Ovary (tissue), 9 donors: Measurements from ENCODE around the gene TAAR9. TPM values are rescaled to one million over a fixed set of nuclear protein-coding genes. Genes with fewer than 3 reads are reported as not detected.

Source experiments
- DNase-seq, 5 donors: peaks; one replicate each; pipeline ENCODE4 v3.0.0-alpha.2; 2019 to 2020
- H3K27ac ChIP-seq, 2 donors: fragments of 200-600 bp; one replicate each; pipeline versions ENCODE4 v1.5.1 to v1.8.0; 2019 to 2022
- H3K27me3 ChIP-seq: fragments of 200-600 bp; one replicate; pipeline ENCODE4 v1.8.0; 2022
- H3K36me3 ChIP-seq: fragments of 200-600 bp; sonication (generic); one replicate; pipeline ENCODE4 v1.5.1; 2019
- H3K4me1 ChIP-seq: one replicate; pipeline ENCODE4 v1.8.1; 2013; ENCODE audit warnings: mild to moderate bottlenecking, moderate library complexity; ENCODE audit not compliant: insufficient read depth
- H3K4me3 ChIP-seq: fragments of 200-600 bp; sonication (generic); one replicate; pipeline ENCODE4 v1.5.1; 2017
- H3K9me3 ChIP-seq, 2 donors: fragments of 200-600 bp in 1 of 2; sonication (generic) in 1 of 2; one replicate each; pipeline versions ENCODE4 v1.5.1 to v1.8.1; 2013 to 2019; ENCODE audit warnings: mild to moderate bottlenecking in 1 of 2, moderate library complexity in 1 of 2
- EP300 ChIP-seq: sonication (generic); formaldehyde crosslinking; IDR thresholded peaks from one replicate; pipeline ENCODE4 v1.6.1; 2017; ENCODE audit warnings: antibody characterized with exemption
- POLR2A ChIP-seq: fragments of 450-650 bp; IDR thresholded peaks from one replicate; pipeline ENCODE4 v1.6.1; 2017; ENCODE audit warnings: antibody characterized with exemption, mild to moderate bottlenecking, moderate library complexity
- WGBS, 3 donors: extraction: QIAGEN DNeasy Blood & Tissue Kit in 1 of 3; methylation state at CpG; one replicate each; pipeline versions ENCODE4 v1.1.5 to v1.1.7; 2013 to 2017; 5-methylcytosine and 5-hydroxymethylcytosine counted together
- intact Hi-C, 4 donors: fragments of 100-400 bp; cut with DNase I; formaldehyde crosslinking; loops; one replicate each; pipeline versions ENCODE4 v1.11.0 to v1.15.1; 2022 to 2023
- polyA plus RNA-seq, 2 donors: library from polyadenylated mRNA; stranded (reverse); fragments of 200-250 nt in 1 of 2; fragments of 350-450 nt in 1 of 2; fragmentation: Illumina TruSeq in 1 of 2; extraction: RNeasy Lipid Tissue Mini Kit (QIAGEN cat#74804) in 1 of 2; gene quantifications; one replicate each; pipeline ENCODE4 v1.2.3, GENCODE V29; 2013 to 2014
- total RNA-seq, 7 donors: library from RNA; depleted of rRNA in 2 of 7; stranded (reverse); fragments of >200 nt in 2 of 7; fragmentation: NEBNext Ultra II Directional in 3 of 7; extraction: Animal tissue kit (Norgen Biotek cat#: 25700) in 3 of 7; gene quantifications; one replicate each; pipeline versions ENCODE4 v1.1.0 to v1.2.4, GENCODE V29; 2016 to 2023
- TF ChIP-seq, protein P1 (sequence below), 3 donors: fragments of 450-650 bp in 2 of 3; fragments of 200-600 bp in 1 of 3; IDR thresholded peaks; one replicate each; pipeline versions ENCODE4 v1.5.1 to v1.8.0; 2016 to 2022; ENCODE audit warnings: antibody characterized with exemption in 3 of 3, mild to moderate bottlenecking in 1 of 3
- donor health status: DM: no; HTN: no; CAD: no; lungs with moderate emphysema.
- donor health status: DM: no; HTN: no; CAD: no.
- donor health status: Bipolar disorder and iron deficiency.
- donor health status: DM: yes; HTN: yes; CAD: no.
- donor health status: DM: no; HTN: no; CAD: no.
- donor health status: DM: yes; HTN: yes; CAD: no.

The TAAR9 gene
- total and polyA plus RNA-seq, 9 donors = not detected

DNA sequence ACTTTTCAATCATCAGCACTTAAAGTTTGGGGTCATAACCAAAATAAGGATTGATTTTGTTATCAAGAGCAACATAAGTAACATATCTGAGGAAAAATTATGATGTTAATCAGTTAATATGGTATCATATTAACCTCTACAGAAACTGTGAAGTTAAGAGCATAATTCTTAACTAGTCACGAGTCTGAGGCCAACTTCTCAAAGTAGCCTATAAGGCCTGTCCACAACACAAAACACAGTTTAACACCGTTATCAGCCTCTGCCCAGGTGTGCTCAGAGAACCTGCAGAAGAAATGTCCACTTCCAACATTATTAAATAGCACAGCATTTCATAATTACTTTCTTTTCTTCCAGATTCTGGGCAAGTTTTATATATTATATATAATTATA is 26.3 kb upstream of the TAAR9 start:
- H3K36me3 ChIP-seq = no peaks in the 10 kb centered on the region
- peak overlapping the region; percentile 72 for H3K4me3 ChIP-seq
- DNase-seq = no peak
- H3K27ac ChIP-seq = no peak overlapping the region
- peaks cover 5% of the 10 kb centered on the region for H3K4me1 ChIP-seq
- intact Hi-C loops = no loop called here
- TF ChIP-seq, protein P1, sequence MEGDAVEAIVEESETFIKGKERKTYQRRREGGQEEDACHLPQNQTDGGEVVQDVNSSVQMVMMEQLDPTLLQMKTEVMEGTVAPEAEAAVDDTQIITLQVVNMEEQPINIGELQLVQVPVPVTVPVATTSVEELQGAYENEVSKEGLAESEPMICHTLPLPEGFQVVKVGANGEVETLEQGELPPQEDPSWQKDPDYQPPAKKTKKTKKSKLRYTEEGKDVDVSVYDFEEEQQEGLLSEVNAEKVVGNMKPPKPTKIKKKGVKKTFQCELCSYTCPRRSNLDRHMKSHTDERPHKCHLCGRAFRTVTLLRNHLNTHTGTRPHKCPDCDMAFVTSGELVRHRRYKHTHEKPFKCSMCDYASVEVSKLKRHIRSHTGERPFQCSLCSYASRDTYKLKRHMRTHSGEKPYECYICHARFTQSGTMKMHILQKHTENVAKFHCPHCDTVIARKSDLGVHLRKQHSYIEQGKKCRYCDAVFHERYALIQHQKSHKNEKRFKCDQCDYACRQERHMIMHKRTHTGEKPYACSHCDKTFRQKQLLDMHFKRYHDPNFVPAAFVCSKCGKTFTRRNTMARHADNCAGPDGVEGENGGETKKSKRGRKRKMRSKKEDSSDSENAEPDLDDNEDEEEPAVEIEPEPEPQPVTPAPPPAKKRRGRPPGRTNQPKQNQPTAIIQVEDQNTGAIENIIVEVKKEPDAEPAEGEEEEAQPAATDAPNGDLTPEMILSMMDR (IDR thresholded peaks at IDR 0.05) = no peak
- 18 to 31% (median 22%) methylated on average over 2 of the region's 2 CpGs for WGBS, 3 donors
- no peaks in the 10 kb centered on the region for H3K27me3 ChIP-seq
- H3K9me3 ChIP-seq = no peaks in the 10 kb centered on the region

DNA sequence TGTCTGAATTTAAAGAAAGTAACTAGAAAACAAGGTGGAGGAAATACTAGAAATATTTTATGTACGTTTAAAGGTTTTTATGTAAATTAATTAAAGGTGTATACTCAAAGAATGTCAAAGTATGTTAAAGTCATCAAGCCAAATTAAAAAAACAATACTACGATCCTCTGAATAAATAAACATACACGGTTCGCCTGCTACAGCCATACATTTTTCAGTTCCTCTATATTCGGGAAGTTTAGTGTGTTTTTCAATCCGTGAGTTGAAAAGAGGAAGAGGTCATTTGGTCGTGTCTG is 25.8 kb upstream of the TAAR9 start:
- Histone ChIP-seq H3K27ac (peak overlapping the region in 1 of 2 donors; percentile 78), H3K4me1 (peaks cover 5% of the 10 kb centered on the region), H3K9me3 (no peaks in the 10 kb centered on the region), H3K36me3 (no peaks in the 10 kb centered on the region), H3K4me3 (peak overlapping the region; percentile 72), H3K27me3 (no peaks in the 10 kb centered on the region)
- 1% methylated on average over 7 of the region's 7 CpGs for WGBS, 3 donors
- DNase-seq = no peak
- TF ChIP-seq EP300 (no peak), POLR2A (no peak)
- TF ChIP-seq, protein P1 (IDR thresholded peaks at IDR 0.05) = no peak
- intact Hi-C loops = no loop called here

DNA sequence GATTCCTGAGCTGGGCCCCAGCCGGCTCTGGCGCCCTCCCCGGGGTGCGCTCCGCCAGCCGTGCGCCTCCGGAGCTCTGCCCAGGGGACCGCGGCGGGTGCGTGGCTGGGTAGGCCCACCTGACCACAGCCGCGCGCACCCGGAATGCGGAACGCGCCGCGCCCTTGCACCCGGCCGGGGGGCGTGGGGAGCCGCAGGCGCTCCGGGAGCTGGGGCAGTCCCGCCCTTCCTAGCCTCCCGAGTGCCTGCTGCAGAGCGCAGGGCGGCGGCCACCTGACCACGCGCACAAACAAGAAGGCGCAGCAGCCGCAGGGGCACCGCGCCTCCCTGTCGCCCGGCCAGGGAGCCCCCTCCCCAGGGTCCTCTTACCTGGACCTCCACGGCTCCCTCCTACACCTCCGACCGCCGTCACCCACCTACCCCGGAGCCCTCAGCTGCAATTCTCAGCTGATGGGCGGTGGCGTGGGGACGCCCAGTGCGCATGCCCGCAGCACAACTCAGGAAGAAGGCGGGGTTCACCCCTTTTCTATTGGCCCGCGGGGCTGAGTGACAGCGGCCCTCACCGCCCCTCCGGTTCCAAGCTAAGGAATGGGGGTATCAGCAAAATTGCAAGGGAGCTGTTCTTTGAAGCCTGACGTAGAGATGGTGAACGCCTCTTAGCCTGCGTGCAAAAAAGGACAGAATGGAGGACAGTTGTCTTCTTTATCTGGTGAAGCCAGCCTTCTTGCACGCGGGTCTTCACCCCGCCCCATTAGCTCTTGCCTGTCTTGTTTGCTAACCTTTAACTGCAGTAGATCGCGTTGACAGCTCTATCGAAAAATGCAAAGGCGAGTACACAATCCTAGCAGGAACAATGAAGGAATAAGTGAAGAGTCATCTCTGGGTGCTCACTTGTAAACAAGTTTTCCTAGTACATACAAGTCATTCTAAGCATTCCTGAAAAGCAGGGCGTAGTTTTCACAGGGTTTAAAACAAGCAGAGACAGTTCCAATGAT is 25.1 kb upstream of the TAAR9 start, which contains the start of gene STX7:
Gene STX7 (minus strand): TSS at position 479 of the 995 bp plus-strand sequence. CDS start 9,586 bp downstream, outside the sequence.
- TF ChIP-seq POLR2A = peak; percentile 28
- no peak for TF ChIP-seq EP300
- H3K36me3 ChIP-seq = no peaks in the 10 kb centered on the region
- peaks cover 4% of the 10 kb centered on the region for H3K4me1 ChIP-seq
- H3K4me3 ChIP-seq = peak within 1 kb of the TSS; percentile 72
- no peaks in the 10 kb centered on the region for H3K9me3 ChIP-seq
- intact Hi-C loops = no loop called here
- 0 to 1% (median 1%) methylated on average over 63 to 67 of the region's 67 CpGs for WGBS, 3 donors
- peak within 1 kb of the TSS; percentile 56 to 78 for H3K27ac ChIP-seq
- peak; percentile 87 to 91 (median 89) for DNase-seq
- H3K27me3 ChIP-seq = no peaks in the 10 kb centered on the region

DNA sequence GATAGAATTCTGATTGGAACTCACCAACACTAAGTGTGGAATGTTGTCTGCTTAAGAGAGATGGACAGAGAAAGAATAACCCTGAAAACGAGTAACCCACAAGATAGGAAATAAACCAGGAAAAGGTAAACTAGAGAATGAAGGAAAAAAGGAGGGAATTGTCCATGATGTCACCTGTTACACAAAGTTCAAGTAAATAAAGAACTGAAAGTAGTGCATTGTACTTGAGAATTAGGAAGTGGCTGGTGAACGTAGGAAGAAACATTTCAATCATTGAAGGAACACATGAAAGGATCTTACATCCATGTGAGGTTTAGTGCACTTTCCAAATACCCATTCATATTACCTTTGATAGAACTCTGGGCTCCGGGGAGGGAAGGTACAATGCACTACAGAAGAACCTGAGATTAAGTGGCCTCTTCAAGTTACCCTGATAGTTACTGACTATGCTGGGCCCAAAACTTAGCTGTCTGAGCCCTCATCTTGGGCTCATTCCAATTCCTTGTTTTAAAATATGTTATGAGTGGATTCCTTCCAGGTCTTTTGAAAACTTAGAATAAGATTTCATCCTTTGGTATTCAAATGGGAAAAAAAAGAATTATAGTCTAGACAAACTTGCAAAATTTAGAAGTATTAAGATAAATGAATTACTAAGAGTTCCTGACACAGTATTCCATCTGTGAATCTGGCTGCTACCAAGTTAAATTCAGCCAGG is 24.1 kb upstream of the TAAR9 start:
- Histone ChIP-seq H3K27me3 (no peaks in the 10 kb centered on the region), H3K4me3 (peak overlapping the region; percentile 72), H3K27ac (peak overlapping the region in 1 of 2 donors; percentile 78), H3K36me3 (no peaks in the 10 kb centered on the region), H3K4me1 (peaks cover 2% of the 10 kb centered on the region), H3K9me3 (no peaks in the 10 kb centered on the region)
- intact Hi-C loops = no loop called here
- TF ChIP-seq POLR2A (no peak), EP300 (no peak)
- TF ChIP-seq, protein P1 (IDR thresholded peaks at IDR 0.05) = no peak
- DNase-seq = no peak
- 39 to 43% (median 40%) methylated on average over 3 of the region's 3 CpGs for WGBS, 3 donors
